ENCODE data around the gene RAB6D. TPM values are rescaled to one million over a fixed set of nuclear protein-coding genes. Genes with fewer than 3 reads are reported as not detected.
"Not testable (repeated sequence)": the region's sequence is repeated elsewhere in the genome, so short reads cannot be mapped to it uniquely, and the experiment has no call there.

The RAB6D gene
- total and polyA plus RNA-seq, 9 of the 15 experiments (the other 6 are each of a cell fraction or from before 2014, with no cell fraction given), result 0.01 to 0.04 (median 0.03) TPM; not detected in 5

DNA sequence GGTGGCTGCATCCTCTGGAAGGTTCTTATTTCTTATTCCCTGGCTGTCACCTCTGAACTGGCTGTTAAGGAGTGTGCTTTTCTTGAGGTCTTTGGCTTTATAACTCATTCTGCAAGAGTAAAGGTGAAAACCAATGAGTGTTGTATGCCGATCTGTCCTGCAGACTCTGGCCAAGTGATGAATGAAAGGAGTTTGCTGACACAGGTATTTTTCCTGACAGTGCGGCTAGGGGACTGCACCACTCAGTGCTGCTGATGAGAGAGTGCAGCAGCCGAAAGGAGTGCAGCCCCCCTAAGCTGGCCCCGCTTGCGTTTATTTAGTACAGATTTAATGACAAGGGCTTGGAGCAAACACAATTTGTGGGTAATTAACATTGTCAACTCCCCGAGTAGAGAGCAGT is 41.8 kb downstream of the RAB6D start:
- no peak overlapping the region for H3K9ac ChIP-seq (ENCODE audit: insufficient read depth in 1 of 2, low read depth in 2 of 2, low read length in 2 of 2)
- no peaks in the 10 kb centered on the region for H3K9me3 ChIP-seq (replicated peaks; ENCODE audit: control insufficient read depth, insufficient read depth, low read depth, low read length)
- no peaks in the 10 kb centered on the region for H3K27me3 ChIP-seq (ENCODE audit: control insufficient read depth in 2 of 2, insufficient read depth in 2 of 2, low read length in 2 of 2)
- CTCF ChIA-PET (ENCODE audit: low intra/inter-chr PET ratio), result no interaction called here
- H3K79me2 ChIP-seq (ENCODE audit: control insufficient read depth, insufficient read depth, low read length), result no peaks in the 10 kb centered on the region
- no peak overlapping the region for H2AFZ ChIP-seq (ENCODE audit: low read depth, low read length)
- ATAC-seq (no peak), DNase-seq (ENCODE audit: extremely low read depth in 1 of 4, low spot score in 3 of 4) (no peak), FAIRE-seq (no peak)
- H4K20me1 ChIP-seq (replicated peaks; ENCODE audit: control insufficient read depth, insufficient read depth, low read length), result no peaks in the 10 kb centered on the region
- no peaks in the 10 kb centered on the region for H3K36me3 ChIP-seq (ENCODE audit: control insufficient read depth, insufficient read depth, low read length)
- intact Hi-C loops (cut with micrococcal nuclease), result no loop called here
- no TSS peak for BruUV-seq (replicated peaks)
- POLR2A ChIA-PET, result no interaction called here
- no peaks in the 10 kb centered on the region for H3K4me1 ChIP-seq (replicated peaks in 1 of 2; ENCODE audit: control insufficient read depth in 2 of 2, insufficient read depth in 2 of 2, low read length in 2 of 2)
- H3K4me3 ChIP-seq, result no peak overlapping the region
- peak; percentile 25; the same call in 1 of the 2 replicates for TF ChIP-seq C11orf30 (IDR thresholded peaks at IDR 0.05; ENCODE audit: low read depth)
- no peak for TF ChIP-seq MEF2A (IDR thresholded peaks at IDR 0.05; ENCODE audit: control insufficient read depth, low read depth, low read length)
- H3K27ac ChIP-seq (ENCODE audit: extremely low read depth, low read depth, low read length), result no peak overlapping the region
- H3K9me1 ChIP-seq (ENCODE audit: control insufficient read depth, insufficient read depth, low read length), result no peaks in the 10 kb centered on the region
- no peak overlapping the region for H3K4me2 ChIP-seq (ENCODE audit: insufficient read depth, low read length)
- in situ Hi-C loops (cut with MboI), result no loop called here
- 1% methylated on average over 6 of the region's 6 CpGs for WGBS (ENCODE audit: insufficient coverage, low coverage, missing lambda C conversion rate)

GRCh38 chr2:131321344-131321743 is 42.6 kb downstream of the RAB6D start:
- CTCF ChIA-PET (ENCODE audit: low intra/inter-chr PET ratio); intact Hi-C loops (cut with micrococcal nuclease); BruUV-seq (replicated peaks); H3K9me3 ChIP-seq (replicated peaks; ENCODE audit: control insufficient read depth, insufficient read depth, low read depth, low read length); H2AFZ ChIP-seq (ENCODE audit: low read depth, low read length); H3K9ac ChIP-seq (ENCODE audit: insufficient read depth in 1 of 2, low read depth in 2 of 2, low read length in 2 of 2); in situ Hi-C loops (cut with MboI); H3K4me3 ChIP-seq; H3K9me1 ChIP-seq (ENCODE audit: control insufficient read depth, insufficient read depth, low read length); H3K27me3 ChIP-seq (ENCODE audit: control insufficient read depth in 2 of 2, insufficient read depth in 2 of 2, low read length in 2 of 2); H3K27ac ChIP-seq (ENCODE audit: extremely low read depth, low read depth, low read length); FAIRE-seq; ATAC-seq; H3K4me2 ChIP-seq (ENCODE audit: insufficient read depth, low read length); DNase-seq (ENCODE audit: extremely low read depth in 1 of 4, low spot score in 3 of 4); H3K36me3 ChIP-seq (ENCODE audit: control insufficient read depth, insufficient read depth, low read length); H3K4me1 ChIP-seq (replicated peaks in 1 of 2; ENCODE audit: control insufficient read depth in 2 of 2, insufficient read depth in 2 of 2, low read length in 2 of 2); H4K20me1 ChIP-seq (replicated peaks; ENCODE audit: control insufficient read depth, insufficient read depth, low read length); POLR2A ChIA-PET; H3K79me2 ChIP-seq (ENCODE audit: control insufficient read depth, insufficient read depth, low read length): not testable (repeated sequence)
- WGBS (ENCODE audit: insufficient coverage, low coverage, missing lambda C conversion rate), result 22% methylated on average over 1 of the region's 1 CpG

DNA sequence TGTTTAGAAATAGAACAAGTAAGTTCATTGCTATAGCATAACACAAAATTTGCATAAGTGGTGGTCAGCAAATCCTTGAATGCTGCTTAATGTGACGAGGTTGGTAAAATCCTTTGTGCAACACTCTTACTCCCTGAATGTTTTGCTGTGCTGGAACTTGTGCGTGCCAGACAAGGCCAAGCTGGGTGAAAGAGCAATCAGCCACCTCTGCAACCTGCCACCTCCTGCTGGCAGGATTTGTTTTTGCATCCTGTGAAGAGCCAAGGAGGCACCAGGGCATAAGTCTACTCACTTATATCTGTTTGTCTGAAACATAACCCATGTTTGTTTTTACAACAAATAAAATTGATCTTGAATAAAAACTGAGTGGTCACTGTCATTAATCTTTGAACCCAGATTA is 53.0 kb downstream of the RAB6D start:
- DNase-seq (ENCODE audit: extremely low read depth in 1 of 4, low spot score in 3 of 4), result not testable (repeated sequence)

More for the DNA sequence above, 53.0 kb downstream of the RAB6D start:
- H3K9ac ChIP-seq (ENCODE audit: insufficient read depth in 1 of 2, low read depth in 2 of 2, low read length in 2 of 2); H3K27ac ChIP-seq (ENCODE audit: extremely low read depth, low read depth, low read length); POLR2A ChIA-PET; CTCF ChIA-PET (ENCODE audit: low intra/inter-chr PET ratio); H2AFZ ChIP-seq (ENCODE audit: low read depth, low read length); H4K20me1 ChIP-seq (replicated peaks; ENCODE audit: control insufficient read depth, insufficient read depth, low read length); BruUV-seq (replicated peaks); ATAC-seq; H3K79me2 ChIP-seq (ENCODE audit: control insufficient read depth, insufficient read depth, low read length); H3K4me1 ChIP-seq (replicated peaks in 1 of 2; ENCODE audit: control insufficient read depth in 2 of 2, insufficient read depth in 2 of 2, low read length in 2 of 2); H3K4me2 ChIP-seq (ENCODE audit: insufficient read depth, low read length); H3K27me3 ChIP-seq (ENCODE audit: control insufficient read depth in 2 of 2, insufficient read depth in 2 of 2, low read length in 2 of 2); in situ Hi-C loops (cut with MboI); intact Hi-C loops (cut with micrococcal nuclease); FAIRE-seq; H3K9me1 ChIP-seq (ENCODE audit: control insufficient read depth, insufficient read depth, low read length); H3K9me3 ChIP-seq (replicated peaks; ENCODE audit: control insufficient read depth, insufficient read depth, low read depth, low read length); H3K4me3 ChIP-seq: not testable (repeated sequence)
- peaks cover 26% of the 10 kb centered on the region; the same call in 2 of the 3 replicates for H3K36me3 ChIP-seq (ENCODE audit: control insufficient read depth, insufficient read depth, low read length)
- 84% methylated on average over 2 of the region's 2 CpGs for WGBS (ENCODE audit: insufficient coverage, low coverage, missing lambda C conversion rate)

All from K562 (cell line).